ENCODE results near the gene PIK3R4.

The PIK3R4 gene

DNA sequence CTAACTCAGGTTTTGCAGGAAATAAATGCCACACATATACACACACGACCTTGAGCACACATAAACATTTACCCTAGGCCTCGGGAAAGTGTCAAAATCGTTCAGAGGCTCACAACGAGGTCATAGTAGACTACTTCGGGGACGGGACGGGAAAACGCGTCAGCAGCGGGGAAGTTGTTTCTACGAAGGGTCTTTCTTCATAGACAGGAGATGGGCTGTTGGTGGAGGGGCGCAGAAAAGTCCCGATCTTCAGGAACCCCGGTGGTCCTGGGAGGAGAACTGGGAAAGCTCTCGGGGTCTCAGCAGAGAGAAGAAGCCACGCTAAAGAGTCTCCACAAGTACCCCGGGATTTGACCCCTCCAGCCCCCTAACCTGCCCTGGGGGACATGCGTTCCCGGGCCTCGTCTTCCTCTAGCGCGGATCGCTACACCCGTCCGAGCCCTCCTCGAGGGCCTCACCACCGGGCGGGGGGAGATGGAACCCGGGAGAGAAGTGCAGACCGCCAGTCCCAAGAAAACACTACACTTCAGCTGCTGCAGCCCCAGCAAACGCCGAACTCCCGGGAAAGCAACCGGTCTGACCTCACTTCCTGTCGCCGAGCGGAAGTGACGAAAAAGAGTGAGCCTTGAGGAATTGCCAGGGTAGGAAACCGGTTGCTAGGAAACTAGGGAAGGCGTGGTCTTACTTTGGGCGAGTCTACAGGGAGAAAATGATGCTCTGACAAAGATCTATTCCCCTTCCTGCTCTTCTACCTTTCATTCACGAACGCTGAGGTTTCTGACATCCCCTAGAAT, at the start of gene PIK3R4:
Gene PIK3R4, minus strand, starts transcription at position 584 of the 794 bp plus-strand sequence. CDS start 1,611 bp downstream, outside the sequence.
- DNase-seq (ENCODE audit: low read depth) = peak; percentile 86

GRCh38 chr3:130795396-130795795, 48.8 kb upstream of the PIK3R4 start:
- DNase-seq (ENCODE audit: low read depth) = no peak

DNA sequence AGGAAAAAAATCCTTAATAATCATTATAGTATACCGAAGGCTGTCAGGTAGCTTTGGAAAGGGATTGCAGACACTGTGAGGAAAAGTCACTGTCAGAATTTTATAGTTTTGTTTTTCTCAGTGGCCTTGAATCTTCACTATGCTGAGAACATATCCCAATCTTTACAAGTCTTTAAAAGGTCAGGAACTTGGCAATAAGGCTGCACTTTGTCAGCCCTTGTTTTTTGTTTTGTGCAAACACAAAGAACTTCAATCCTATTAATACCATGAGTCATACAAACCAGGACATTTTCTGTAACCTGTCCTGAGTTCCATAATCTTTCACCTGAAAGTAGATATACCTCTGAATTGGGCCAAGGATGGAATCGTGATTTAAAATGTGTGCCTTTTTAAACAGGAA, 45.6 kb upstream of the PIK3R4 start:
- no peak for DNase-seq (ENCODE audit: low read depth)

- DNase-seq (ENCODE audit: low read depth) = peak; percentile 54
Measured at GRCh38 chr3:130789782-130790322, 43.2 kb upstream of the PIK3R4 start.

- DNase-seq (ENCODE audit: low read depth) = no peak
Measured at GRCh38 chr3:130787422-130788068, 40.9 kb upstream of the PIK3R4 start.

- no peak for DNase-seq (ENCODE audit: low read depth)
Measured at GRCh38 chr3:130786306-130786705, 39.7 kb upstream of the PIK3R4 start.

DNA sequence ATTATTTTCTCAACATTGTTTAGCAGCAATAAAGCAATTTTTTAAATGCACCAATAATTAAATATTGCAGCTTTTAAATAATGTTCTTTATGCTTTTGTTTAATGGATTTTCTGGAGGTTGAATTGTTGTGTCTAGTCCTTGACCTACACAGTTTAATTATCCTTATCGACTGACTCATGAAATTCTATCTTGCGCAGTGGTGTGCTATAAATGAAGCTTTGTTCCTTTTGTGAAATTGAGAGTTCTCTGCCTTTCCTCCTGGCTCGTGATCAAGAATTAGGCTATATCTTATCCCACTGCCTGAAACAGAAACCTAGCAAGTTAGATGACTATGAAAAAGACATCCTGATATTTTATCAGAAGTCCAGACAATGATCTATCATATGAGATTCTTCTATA, 37.0 kb upstream of the PIK3R4 start:
- no peak for DNase-seq (ENCODE audit: low read depth)

DNA sequence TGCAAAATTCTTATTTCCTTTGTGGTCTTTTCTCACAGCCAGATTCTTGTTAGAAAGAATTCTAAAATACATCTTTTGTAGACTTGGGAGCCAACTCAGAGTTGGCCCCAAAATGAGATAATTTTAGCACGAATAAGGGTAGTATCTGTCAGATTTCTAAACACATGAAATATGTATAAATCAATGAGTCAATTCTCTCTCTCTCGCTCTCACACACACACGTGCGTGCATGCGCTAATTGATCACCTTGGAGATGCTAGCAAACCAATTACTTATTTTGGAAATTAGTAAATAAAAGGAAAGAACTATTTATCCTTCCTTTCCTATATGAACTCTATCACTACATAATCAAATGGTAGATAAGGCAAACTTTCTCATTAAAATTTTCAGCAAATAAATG, 32.9 kb upstream of the PIK3R4 start:
- no peak for DNase-seq (ENCODE audit: low read depth)

DNA sequence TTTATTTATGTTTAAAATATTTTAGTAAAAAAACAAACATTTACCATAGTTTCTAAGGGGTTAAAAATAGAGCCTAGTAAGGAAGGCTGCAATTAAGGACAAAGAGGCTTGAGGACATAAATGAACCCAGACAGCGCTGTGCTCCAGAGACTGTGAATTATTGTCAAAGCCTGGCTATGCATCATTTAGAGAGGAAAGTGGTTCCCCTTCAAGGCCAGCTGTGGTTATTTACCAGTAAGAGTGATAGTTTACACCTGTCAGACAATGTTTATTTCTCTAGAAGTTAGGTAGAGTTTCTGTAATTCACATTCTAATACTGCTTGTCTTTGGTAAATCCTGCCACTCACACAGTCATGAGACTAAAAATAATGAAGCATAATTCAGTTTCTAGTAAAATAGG, 32.4 kb upstream of the PIK3R4 start:
- DNase-seq (ENCODE audit: low read depth) = no peak

- no peak for DNase-seq (ENCODE audit: low read depth)
Measured at GRCh38 chr3:130773366-130773765, 26.7 kb upstream of the PIK3R4 start.

DNA sequence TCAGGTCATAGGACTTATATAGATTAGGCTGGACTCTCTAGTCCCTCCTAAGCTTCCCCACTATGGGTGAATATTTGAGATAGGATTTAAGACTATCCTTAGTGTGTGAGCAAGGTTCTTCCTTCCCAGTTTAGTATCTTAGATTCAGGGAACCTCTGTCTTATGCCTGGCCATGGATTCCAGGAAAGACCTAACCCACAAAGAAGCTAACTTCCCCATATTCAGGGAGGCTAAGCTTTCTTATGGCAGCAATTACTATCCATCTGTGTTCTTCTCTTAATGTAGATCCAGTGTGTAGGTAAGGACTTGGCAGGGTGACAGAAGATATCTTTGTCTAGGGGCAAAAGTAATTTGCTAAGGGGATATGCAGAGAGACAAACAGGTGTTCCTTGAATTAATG, 25.5 kb upstream of the PIK3R4 start:
- DNase-seq (ENCODE audit: low read depth) = peak; percentile 58

- no peak for DNase-seq (ENCODE audit: low read depth)
Measured at GRCh38 chr3:130770644-130771043, 24.0 kb upstream of the PIK3R4 start.

DNA sequence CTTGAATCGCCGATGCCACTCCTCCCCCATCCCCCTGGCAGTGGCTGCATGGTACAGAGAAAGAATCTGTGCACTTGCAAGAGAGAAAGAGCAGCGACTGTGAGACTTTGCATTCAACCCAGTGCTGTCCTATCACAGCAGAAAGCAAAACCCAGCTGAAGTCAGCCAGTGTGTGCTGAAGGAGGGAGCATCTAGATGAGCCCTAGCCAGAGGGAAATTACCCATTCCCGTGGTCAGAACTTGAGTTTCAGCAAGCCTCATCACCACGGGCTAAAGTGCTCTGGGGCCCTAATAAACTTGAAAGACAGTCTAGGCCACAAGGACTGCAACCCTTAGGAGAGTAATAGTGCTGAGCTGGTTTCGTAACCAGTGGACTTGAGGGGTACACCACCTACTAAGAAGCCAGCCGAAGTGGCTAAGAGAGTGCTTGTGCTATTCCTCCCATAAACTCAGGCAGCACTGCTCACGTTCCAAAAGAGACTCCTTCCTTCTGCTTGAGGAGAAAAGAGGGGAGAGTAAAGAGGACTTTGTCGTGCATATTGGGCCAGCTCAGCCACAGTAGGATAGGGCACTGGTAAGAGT, 15.2 kb upstream of the PIK3R4 start:
- no peak for DNase-seq (ENCODE audit: low read depth)

GRCh38 chr3:130760922-130761321, 14.3 kb upstream of the PIK3R4 start:
- no peak for DNase-seq (ENCODE audit: low read depth)

DNA sequence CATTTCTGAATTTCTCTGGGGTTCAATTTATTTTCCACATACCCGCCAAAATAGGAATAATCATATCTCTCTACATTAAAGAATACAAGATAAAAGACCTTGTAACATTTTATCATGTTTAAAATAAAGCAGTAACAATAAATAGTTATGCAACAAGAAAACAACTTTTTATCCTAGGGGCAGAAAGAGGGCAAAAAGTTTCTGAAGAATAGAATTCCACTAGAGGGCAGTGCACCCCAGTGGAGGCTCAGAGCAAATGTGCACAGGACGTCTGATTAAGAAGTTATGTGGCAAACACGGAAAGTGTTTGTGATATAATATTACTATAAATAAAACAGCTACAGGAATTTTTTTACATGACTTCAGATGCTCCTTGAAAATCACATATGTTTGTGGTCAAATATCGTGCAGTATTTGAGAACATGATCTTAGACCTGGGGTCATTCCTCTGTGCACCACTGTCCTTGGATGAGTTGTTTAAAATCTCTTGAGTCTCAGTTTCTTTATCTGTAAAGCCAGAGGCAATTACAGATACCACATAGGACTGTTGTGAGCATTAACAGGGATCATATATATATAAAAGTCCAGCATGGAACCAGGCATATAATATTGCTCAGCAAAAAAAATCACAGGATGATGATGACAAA, 13.2 kb upstream of the PIK3R4 start:
- peak; percentile 14 for DNase-seq (ENCODE audit: low read depth)

GRCh38 chr3:130758624-130759369, 12.2 kb upstream of the PIK3R4 start:
- DNase-seq (ENCODE audit: low read depth) = no peak

- DNase-seq (ENCODE audit: low read depth) = no peak
Measured at GRCh38 chr3:130757611-130758150, 11.1 kb upstream of the PIK3R4 start.

DNA sequence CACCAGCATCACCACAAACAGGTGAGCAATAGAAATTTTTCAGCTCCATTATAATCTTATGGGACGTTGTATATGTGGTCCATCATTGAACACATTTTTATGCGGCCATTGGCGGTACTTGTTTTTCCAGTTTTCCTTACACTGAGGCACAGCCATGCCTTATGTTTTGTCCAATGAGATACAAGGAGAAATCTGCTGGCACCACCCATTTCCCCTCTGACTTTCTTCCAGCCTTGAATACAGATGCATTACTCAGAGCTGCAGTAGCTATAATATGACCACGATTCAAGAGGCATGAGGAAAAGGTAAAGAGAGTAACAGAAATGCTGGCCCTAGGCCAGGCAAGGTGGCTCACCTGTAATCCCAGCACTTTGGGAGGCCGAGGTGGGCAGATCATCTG, 9.0 kb upstream of the PIK3R4 start:
- DNase-seq (ENCODE audit: low read depth) = no peak

DNA sequence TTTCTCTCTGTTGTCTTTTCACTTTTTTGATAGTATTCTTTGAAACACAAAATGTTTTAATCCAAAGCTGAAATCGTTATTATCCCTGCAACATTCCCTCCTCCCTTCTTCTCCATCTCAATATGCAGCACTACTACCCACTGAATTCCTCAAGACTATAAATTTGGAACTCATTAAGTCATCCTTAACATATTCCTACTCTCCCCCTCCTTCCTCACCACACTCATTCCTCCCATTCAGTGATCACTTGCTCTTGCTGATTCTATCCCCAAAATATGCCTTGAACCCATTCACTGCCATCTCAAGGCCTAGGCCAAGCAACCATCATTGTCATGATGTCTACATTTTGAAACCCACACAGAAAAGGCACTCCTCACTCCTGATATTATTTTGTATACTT, 2.4 kb upstream of the PIK3R4 start:
- no peak for DNase-seq (ENCODE audit: low read depth)

- no peak for DNase-seq (ENCODE audit: low read depth)
Measured at GRCh38 chr3:130748467-130748861, 1.8 kb upstream of the PIK3R4 start.

GRCh38 chr3:130743354-130743753, 3.3 kb downstream of the PIK3R4 start:
- DNase-seq (ENCODE audit: low read depth) = no peak

Data from CMK (cell line).